SK-MEL-5 (cell line): ENCODE results near the gene STS. TPM values are rescaled to one million over a fixed set of nuclear protein-coding genes. Genes with fewer than 3 reads are reported as not detected.

ENCODE experiments used
- DNase-seq: peaks from one replicate; pipeline ENCODE4 v3.0.0-alpha.2; 2016; ENCODE audit warnings: low read depth, low spot score
- in situ Hi-C: cut with HindIII; loops from 2 replicates; pipeline ENCODE4 v1.10.0; 2016; ENCODE audit warnings: low sequenced_read_pairs, high pct_unique_total_duplicates, low pct_unique_long_range_greater_than_20kb
- total RNA-seq: library from RNA; depleted of rRNA; stranded (reverse); fragments of >200 nt; shearing (Covaris generic); gene quantifications from 2 replicates; pipeline ENCODE4 v1.2.3, GENCODE V29; 2014

STS gene
- total RNA-seq, 1 experiment from 2014 or later = 3.0 TPM

GRCh38 chrX:7132335-7133049 is 15.0 kb upstream of the STS start:
- peak; percentile 77 for DNase-seq
- in situ Hi-C loops = no loop called here

- DNase-seq = no peak
- in situ Hi-C loops = no loop called here
These were observed 14.5 kb upstream of the STS start for GRCh38 chrX:7133050-7133440.

- in situ Hi-C loops = no loop called here
- DNase-seq = no peak
These were observed 12.5 kb upstream of the STS start for GRCh38 chrX:7134981-7135380.

- in situ Hi-C loops = no loop called here
- DNase-seq = no peak
These were observed 8.1 kb upstream of the STS start for GRCh38 chrX:7139202-7140081.

- in situ Hi-C loops = no loop called here
- DNase-seq = no peak
These were observed 4.4 kb upstream of the STS start for GRCh38 chrX:7143076-7143475.

GRCh38 chrX:7143941-7144525 is 3.5 kb upstream of the STS start:
- no peak for DNase-seq
- in situ Hi-C loops = no loop called here

- no peak for DNase-seq
- in situ Hi-C loops = no loop called here
These were observed 2.1 kb upstream of the STS start for GRCh38 chrX:7145454-7145853.

- DNase-seq = no peak
- in situ Hi-C loops = no loop called here
These were observed 1.4 kb upstream of the STS start for GRCh38 chrX:7146020-7146702.

GRCh38 chrX:7146703-7147412 is 654 bp upstream of the STS start:
- in situ Hi-C loops = no loop called here
- DNase-seq = no peak

GRCh38 chrX:7147978-7148854 is 704 bp downstream of the STS start, which contains the start of gene PUDP:
Gene PUDP, minus strand, starts transcription at chrX:7148153. Its CDS starts 40 bp downstream, at chrX:7148113.
- DNase-seq = peak; percentile 77
- in situ Hi-C loops = no loop called here

GRCh38 chrX:7149411-7149810 is 1.9 kb downstream of the STS start:
- in situ Hi-C loops = no loop called here

GRCh38 chrX:7153231-7153630 is 5.7 kb downstream of the STS start:
- in situ Hi-C loops = no loop called here
- DNase-seq = no peak

More at GRCh38 chrX:7149411-7149810, 1.9 kb downstream of the STS start:
- DNase-seq = no peak

GRCh38 chrX:7154041-7154597 is 6.6 kb downstream of the STS start:
- in situ Hi-C loops = no loop called here
- DNase-seq = no peak

- in situ Hi-C loops = no loop called here
- no peak for DNase-seq
These were observed 7.7 kb downstream of the STS start for GRCh38 chrX:7155163-7155562.

- in situ Hi-C loops = no loop called here
- DNase-seq = no peak
These were observed 9.4 kb downstream of the STS start for GRCh38 chrX:7156879-7157278.

- no peak for DNase-seq
- in situ Hi-C loops = no loop called here
These were observed 11.0 kb downstream of the STS start for GRCh38 chrX:7158468-7158990.
